Neural cell (in vitro differentiated cells): ENCODE measurements around the gene ZNF443. TPM values are rescaled to one million over a fixed set of nuclear protein-coding genes. Genes with fewer than 3 reads are reported as not detected.

Experiments used
- H2AFZ ChIP-seq: fragments of 200-600, 300-800 bp; sonication (generic), shearing (Covaris generic); 2 replicates; pipeline ENCODE4 v1.6.0; 2014; ENCODE audit warnings: low read depth, mild to moderate bottlenecking, antibody characterized with exemption, low read length, moderate library complexity
- H3F3A ChIP-seq: fragments of 200-600 bp; shearing (Covaris generic); 2 replicates; pipeline ENCODE4 v1.6.1; 2016; ENCODE audit warnings: mild to moderate bottlenecking, moderate library complexity, mixed read lengths, antibody characterized with exemption, low read length; ENCODE audit not compliant: insufficient read depth, poor library complexity, severe bottlenecking
- H3K27ac ChIP-seq: fragments of 200-600, 300-800 bp; sonication (generic), shearing (Covaris generic); 2 replicates; pipeline ENCODE4 v1.5.1; 2014; ENCODE audit warnings: mild to moderate bottlenecking, low read length, moderate library complexity
- H3K27me3 ChIP-seq: fragments of 300-800, 200-600 bp; sonication (generic), shearing (Covaris generic); 2 replicates; pipeline ENCODE4 v1.6.0; 2014; ENCODE audit warnings: mild to moderate bottlenecking, low read depth, low read length, moderate library complexity; ENCODE audit not compliant: insufficient read depth
- H3K36me3 ChIP-seq: fragments of 300-800, 200-600 bp; sonication (generic), shearing (Covaris generic); 2 replicates; pipeline ENCODE4 v1.5.1; 2014; ENCODE audit warnings: mild to moderate bottlenecking, antibody characterized with exemption, low read length, moderate library complexity; ENCODE audit not compliant: insufficient read depth
- H3K4me2 ChIP-seq: fragments of 300-800, 200-600 bp; sonication (generic), shearing (Covaris generic); 2 replicates; pipeline ENCODE4 v1.6.0; 2014; ENCODE audit warnings: mild to moderate bottlenecking, low read length
- H3K4me3 ChIP-seq: fragments of 300-800, 200-600 bp; sonication (generic), shearing (Covaris generic); 2 replicates; pipeline ENCODE4 v1.5.1; 2014; ENCODE audit warnings: mild to moderate bottlenecking, low read length, moderate library complexity
- H3K79me2 ChIP-seq: fragments of 200-600 bp; shearing (Covaris generic); replicated peaks from 2 replicates; pipeline ENCODE4 v1.6.0; 2014; ENCODE audit warnings: mild to moderate bottlenecking, low read length, moderate library complexity; ENCODE audit not compliant: insufficient read depth
- H3K9ac ChIP-seq: fragments of 300-800, 200-600 bp; sonication (generic), shearing (Covaris generic); 2 replicates; pipeline ENCODE4 v1.6.1; 2016; ENCODE audit warnings: mild to moderate bottlenecking, low read length, mixed read lengths
- H3K9me2 ChIP-seq: fragments of 200-600 bp; shearing (Covaris generic); 2 replicates; pipeline ENCODE4 v1.6.1; 2016; ENCODE audit warnings: mild to moderate bottlenecking, low read length, mixed read lengths; ENCODE audit not compliant: insufficient read depth
- H3K9me3 ChIP-seq: fragments of 200-600, 300-800 bp; sonication (generic), shearing (Covaris generic); 2 replicates; pipeline ENCODE4 v1.6.1; 2016; ENCODE audit warnings: mild to moderate bottlenecking, mixed run types, low read length, moderate library complexity, mixed read lengths
- H4K20me1 ChIP-seq: fragments of 200-600 bp; shearing (Covaris generic); 2 replicates; pipeline ENCODE4 v1.6.1; 2016; ENCODE audit warnings: mild to moderate bottlenecking, mixed run types; ENCODE audit not compliant: insufficient read depth
- CTCF ChIP-seq: fragments of 450-650 bp; IDR thresholded peaks from 2 replicates; pipeline ENCODE4 v1.5.1; 2014; ENCODE audit warnings: antibody characterized with exemption, mild to moderate bottlenecking, moderate library complexity; ENCODE audit not compliant: poor library complexity, severe bottlenecking
- EP300 ChIP-seq: fragments of 450-650 bp; conservative IDR thresholded peaks from 2 replicates; pipeline ENCODE4 v1.6.1; 2014; ENCODE audit warnings: antibody characterized with exemption, mild to moderate bottlenecking, moderate library complexity; ENCODE audit not compliant: poor library complexity, severe bottlenecking
- EZH2 ChIP-seq: fragments of 200-600, 300-800 bp; shearing (Covaris generic), sonication (generic); IDR thresholded peaks from 2 replicates; pipeline ENCODE4 v1.6.1; 2014; ENCODE audit warnings: antibody characterized with exemption, low read length, borderline replicate concordance, mild to moderate bottlenecking; ENCODE audit not compliant: insufficient read depth, poor library complexity, severe bottlenecking
- MXI1 ChIP-seq: fragments of 450-650 bp; conservative IDR thresholded peaks from 2 replicates; pipeline ENCODE4 v1.6.1; 2014; ENCODE audit warnings: antibody characterized with exemption, mild to moderate bottlenecking; ENCODE audit not compliant: poor library complexity, severe bottlenecking
- RAD21 ChIP-seq: fragments of 450-650 bp; conservative IDR thresholded peaks from 2 replicates; pipeline ENCODE4 v1.6.1; 2014; ENCODE audit warnings: antibody characterized with exemption, mild to moderate bottlenecking, moderate library complexity
- REST ChIP-seq: IDR thresholded peaks from 2 replicates; pipeline ENCODE4 v1.6.1; 2012; ENCODE audit warnings: borderline replicate concordance
- polyA plus RNA-seq: library from polyadenylated mRNA; depleted of rRNA; stranded (reverse); fragments of >200 nt; gene quantifications from 2 replicates; pipeline ENCODE4 v1.2.3, GENCODE V29; 2014

The ZNF443 gene
- polyA plus RNA-seq, 1 donor from 2014 or later, result 11.5 TPM

GRCh38 chr19:12453495-12453894 lies 12.7 kb upstream of the ZNF443 start:
- Histone ChIP-seq H3K79me2 (no peaks in the 10 kb centered on the region), H3K27me3 (no peaks in the 10 kb centered on the region), H3K9me2 (no peaks in the 10 kb centered on the region), H2AFZ (no peak overlapping the region), H3K4me3 (no peak overlapping the region), H3K36me3 (no peaks in the 10 kb centered on the region), H4K20me1 (no peaks in the 10 kb centered on the region), H3K4me2 (no peak overlapping the region), H3K9ac (no peak overlapping the region), H3K27ac (no peak overlapping the region), H3K9me3 (peaks cover 4% of the 10 kb centered on the region), H3F3A (no peaks in the 10 kb centered on the region)
- TF ChIP-seq MXI1 (no peak), EP300 (no peak), REST (no peak), RAD21 (no peak), CTCF (no peak), EZH2 (no peak)

- no peaks in the 10 kb centered on the region for H3K27me3 ChIP-seq
- no peak overlapping the region for H3K27ac ChIP-seq
- H3K4me2 ChIP-seq, result no peak overlapping the region
- H3K9me2 ChIP-seq, result no peaks in the 10 kb centered on the region
- H3K9ac ChIP-seq, result no peak overlapping the region
- H3K79me2 ChIP-seq, result no peaks in the 10 kb centered on the region
- H4K20me1 ChIP-seq, result no peaks in the 10 kb centered on the region
- H2AFZ ChIP-seq, result no peak overlapping the region
- TF ChIP-seq CTCF (no peak), RAD21 (no peak), REST (no peak)
- no peaks in the 10 kb centered on the region for H3F3A ChIP-seq
- H3K9me3 ChIP-seq, result peaks cover 4% of the 10 kb centered on the region
- no peak overlapping the region for H3K4me3 ChIP-seq
- no peaks in the 10 kb centered on the region for H3K36me3 ChIP-seq
Observed at GRCh38 chr19:12450844-12451243, 10.0 kb upstream of the ZNF443 start.
